ENCODE results near the gene DEFB132. TPM values are rescaled to one million over a fixed set of nuclear protein-coding genes. Genes with fewer than 3 reads are reported as not detected.

The DEFB132 gene
- total RNA-seq, 2 experiments from 2014 or later = not detected

GRCh38 chr20:301886-302848, 44.6 kb downstream of the DEFB132 start:
- intact Hi-C loops (cut with micrococcal nuclease) = no loop called here
- DNase-seq = no peak
- Mint-ChIP-seq H3K4me3 (no peak overlapping the region), H3K27ac (no peak overlapping the region), H3K27me3 (ENCODE audit: low read depth) (no peaks in the 10 kb centered on the region), H3K36me3 (ENCODE audit: low read depth) (peaks cover 28% of the 10 kb centered on the region), H3K9me3 (no peaks in the 10 kb centered on the region), H3K4me1 (ENCODE audit: low read depth) (peaks cover 20% of the 10 kb centered on the region)
- CTCF ChIA-PET = interaction anchor here (5.1 kb wide), 1 partner anchor 29 kb away, joined by 23 read pairs; no protein-coding TSS in a partner anchor

- Mint-ChIP-seq H3K27me3 (ENCODE audit: low read depth) (no peaks in the 10 kb centered on the region), H3K9me3 (no peaks in the 10 kb centered on the region), H3K27ac (no peak overlapping the region), H3K4me1 (ENCODE audit: low read depth) (peaks cover 16% of the 10 kb centered on the region), H3K4me3 (no peak overlapping the region), H3K36me3 (ENCODE audit: low read depth) (peaks cover 4% of the 10 kb centered on the region)
- CTCF ChIA-PET = interaction anchor here (0.7 kb wide), 1 partner anchor 36 kb away, joined by 5 read pairs; no protein-coding TSS in a partner anchor
- no peak for DNase-seq
- intact Hi-C loops (cut with micrococcal nuclease) = no loop called here
Observed at GRCh38 chr20:305745-306144, 48.2 kb downstream of the DEFB132 start.

GRCh38 chr20:308427-309038, 51.0 kb downstream of the DEFB132 start:
- H3K27me3 Mint-ChIP-seq (ENCODE audit: low read depth) = no peaks in the 10 kb centered on the region
- no peaks in the 10 kb centered on the region for H3K9me3 Mint-ChIP-seq
- H3K4me3 Mint-ChIP-seq = no peak overlapping the region
- no peak for DNase-seq
- H3K4me1 Mint-ChIP-seq (ENCODE audit: low read depth) = peaks cover 11% of the 10 kb centered on the region
- CTCF ChIA-PET = interaction anchor here (0.7 to 1.4 kb wide), 3 partner anchors 10 to 42 kb away, joined by 4 to 5 read pairs (median 4); no protein-coding TSS in a partner anchor
- intact Hi-C loops (cut with micrococcal nuclease) = loop anchor here (1.0 kb wide), 1 partner anchor 10 kb away; no protein-coding TSS in a partner anchor
- H3K27ac Mint-ChIP-seq = no peak overlapping the region
- H3K36me3 Mint-ChIP-seq (ENCODE audit: low read depth) = no peaks in the 10 kb centered on the region

DNA sequence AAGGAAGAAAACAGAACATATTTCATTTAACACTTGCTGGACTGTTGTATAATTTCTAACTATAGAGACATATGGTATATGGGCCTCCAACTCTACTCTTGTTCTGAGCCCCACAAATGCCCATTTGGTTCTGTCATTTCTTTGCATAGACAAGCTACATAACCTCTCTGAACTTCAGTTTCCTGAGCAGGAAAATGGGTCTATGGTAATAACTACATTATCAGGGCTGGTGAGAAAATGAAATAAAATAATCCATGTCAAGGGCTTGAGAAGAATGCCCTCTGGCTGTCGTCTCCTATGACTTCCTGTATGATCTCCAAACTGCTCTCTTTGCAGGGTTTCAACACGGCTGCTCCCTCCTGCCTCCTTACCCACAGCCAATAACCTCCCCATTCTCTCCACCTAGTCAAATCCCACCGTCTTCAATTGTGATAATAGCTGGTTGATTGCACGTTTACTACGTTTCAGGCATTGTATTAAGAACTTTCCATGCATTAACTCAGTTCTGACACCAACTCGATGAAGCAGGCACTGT, 51.8 kb downstream of the DEFB132 start:
- Mint-ChIP-seq H3K4me3 (peak overlapping the region; percentile 23), H3K27ac (no peak overlapping the region), H3K9me3 (no peaks in the 10 kb centered on the region), H3K4me1 (ENCODE audit: low read depth) (peaks cover 11% of the 10 kb centered on the region), H3K36me3 (ENCODE audit: low read depth) (no peaks in the 10 kb centered on the region), H3K27me3 (ENCODE audit: low read depth) (no peaks in the 10 kb centered on the region)
- CTCF ChIA-PET = interaction anchor here (1.3 kb wide), 1 partner anchor 11 kb away, joined by 5 read pairs; no protein-coding TSS in a partner anchor
- DNase-seq = no peak
- intact Hi-C loops (cut with micrococcal nuclease) = loop anchor here (1.0 kb wide), 1 partner anchor 11 kb away; no protein-coding TSS in a partner anchor

GRCh38 chr20:309841-310644, 52.5 kb downstream of the DEFB132 start:
- H3K36me3 Mint-ChIP-seq (ENCODE audit: low read depth) = no peaks in the 10 kb centered on the region
- H3K4me1 Mint-ChIP-seq (ENCODE audit: low read depth) = peaks cover 11% of the 10 kb centered on the region
- no peaks in the 10 kb centered on the region for H3K9me3 Mint-ChIP-seq
- CTCF ChIA-PET = interaction anchor here (0.7 to 1.3 kb wide), 5 partner anchors 12 to 71 kb away, joined by 3 to 10 read pairs (median 3); no protein-coding TSS in a partner anchor
- peak overlapping the region; percentile 43 for H3K27ac Mint-ChIP-seq
- peak; percentile 93 for DNase-seq
- H3K27me3 Mint-ChIP-seq (ENCODE audit: low read depth) = no peaks in the 10 kb centered on the region
- peak overlapping the region; percentile 74 for H3K4me3 Mint-ChIP-seq
- intact Hi-C loops (cut with micrococcal nuclease) = loop anchor here (1.0 kb wide), 3 partner anchors 12 to 44 kb away; partner anchors contain the start of gene SOX12

DNA sequence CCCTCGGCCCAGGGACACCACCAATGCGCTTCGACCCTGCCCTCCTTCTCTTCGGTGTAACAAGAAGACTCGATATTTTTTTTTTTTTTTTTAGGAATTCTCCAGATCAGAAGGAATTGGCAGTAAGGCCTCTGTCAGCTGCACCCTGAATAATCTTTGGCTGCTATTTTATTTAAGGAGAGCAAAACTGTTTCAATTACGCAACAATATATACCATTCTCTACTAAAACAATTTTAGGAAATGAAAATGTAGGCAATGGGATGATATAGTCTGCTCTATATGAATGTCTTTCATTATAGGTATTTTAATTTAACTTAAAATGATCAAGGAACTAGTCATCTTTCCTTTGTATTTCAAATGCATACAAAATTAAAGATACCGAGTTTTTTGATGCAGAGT, 53.1 kb downstream of the DEFB132 start:
- peaks cover 11% of the 10 kb centered on the region for H3K4me1 Mint-ChIP-seq (ENCODE audit: low read depth)
- no peaks in the 10 kb centered on the region for H3K36me3 Mint-ChIP-seq (ENCODE audit: low read depth)
- H3K27me3 Mint-ChIP-seq (ENCODE audit: low read depth) = no peaks in the 10 kb centered on the region
- peak overlapping the region; percentile 74 for H3K4me3 Mint-ChIP-seq
- H3K9me3 Mint-ChIP-seq = no peaks in the 10 kb centered on the region
- DNase-seq = no peak
- H3K27ac Mint-ChIP-seq = no peak overlapping the region
- CTCF ChIA-PET = interaction anchor here (0.7 to 1.2 kb wide), 4 partner anchors 14 to 72 kb away, joined by 3 to 10 read pairs (median 3); no protein-coding TSS in a partner anchor
- intact Hi-C loops (cut with micrococcal nuclease) = loop anchor here (1.0 kb wide), 2 partner anchors 15 to 44 kb away; partner anchors contain the start of gene SOX12

Other genes with a start within 250 kb of the DEFB132 start
- not detected for gene DEFB125, start 170.1 kb upstream of the DEFB132 start, total RNA-seq
- gene DEFB126, start 115.1 kb upstream of the DEFB132 start, total RNA-seq = not detected
- not detected for gene DEFB127, start 100.3 kb upstream of the DEFB132 start, total RNA-seq
- not detected for gene DEFB128, start 68.0 kb upstream of the DEFB132 start, total RNA-seq
- not detected for gene DEFB129, start 30.5 kb upstream of the DEFB132 start, total RNA-seq
- 1 to 10 TPM; 5.1 to 6.8 TPM for gene C20orf96, start 33.0 kb downstream of the DEFB132 start, total RNA-seq
- gene ZCCHC3, start 39.8 kb downstream of the DEFB132 start, total RNA-seq = 10 to 100 TPM; 13.6 to 15.6 TPM
- 1 to 10 TPM; 6.0 to 6.4 TPM for gene SOX12, start 67.8 kb downstream of the DEFB132 start, total RNA-seq
- 1 to 10 TPM; 3.9 to 4.2 TPM for gene NRSN2, start 89.4 kb downstream of the DEFB132 start, total RNA-seq
- 10 to 100 TPM; 47.4 to 49.2 TPM for gene TRIB3, start 123.0 kb downstream of the DEFB132 start, total RNA-seq
- 100 to 1,000 TPM; 150 to 160 TPM for gene RBCK1, start 150.6 kb downstream of the DEFB132 start, total RNA-seq
- 10 to 100 TPM; 16.2 to 17.4 TPM for gene TBC1D20, start 204.8 kb downstream of the DEFB132 start, total RNA-seq

Data from activated naive CD4-positive, alpha-beta T cell treated with anti-CD3 and anti-CD28 coated beads for 36 hours (primary cell).